Stimulated activated CD4-positive, alpha-beta T cell treated with anti-CD3 and anti-CD28 coated beads, Interleukin-15, amount 100 ng/mL, for 24 hours (primary cell): Measurements from ENCODE around the gene RAB1B.

ENCODE experiments used
- DNase-seq: peaks from one replicate; pipeline ENCODE4 v3.0.0-alpha.2; 2020

RAB1B gene

GRCh38 chr11:66325263-66325671 is 56.8 kb downstream of the RAB1B start:
- no peak for DNase-seq

DNA sequence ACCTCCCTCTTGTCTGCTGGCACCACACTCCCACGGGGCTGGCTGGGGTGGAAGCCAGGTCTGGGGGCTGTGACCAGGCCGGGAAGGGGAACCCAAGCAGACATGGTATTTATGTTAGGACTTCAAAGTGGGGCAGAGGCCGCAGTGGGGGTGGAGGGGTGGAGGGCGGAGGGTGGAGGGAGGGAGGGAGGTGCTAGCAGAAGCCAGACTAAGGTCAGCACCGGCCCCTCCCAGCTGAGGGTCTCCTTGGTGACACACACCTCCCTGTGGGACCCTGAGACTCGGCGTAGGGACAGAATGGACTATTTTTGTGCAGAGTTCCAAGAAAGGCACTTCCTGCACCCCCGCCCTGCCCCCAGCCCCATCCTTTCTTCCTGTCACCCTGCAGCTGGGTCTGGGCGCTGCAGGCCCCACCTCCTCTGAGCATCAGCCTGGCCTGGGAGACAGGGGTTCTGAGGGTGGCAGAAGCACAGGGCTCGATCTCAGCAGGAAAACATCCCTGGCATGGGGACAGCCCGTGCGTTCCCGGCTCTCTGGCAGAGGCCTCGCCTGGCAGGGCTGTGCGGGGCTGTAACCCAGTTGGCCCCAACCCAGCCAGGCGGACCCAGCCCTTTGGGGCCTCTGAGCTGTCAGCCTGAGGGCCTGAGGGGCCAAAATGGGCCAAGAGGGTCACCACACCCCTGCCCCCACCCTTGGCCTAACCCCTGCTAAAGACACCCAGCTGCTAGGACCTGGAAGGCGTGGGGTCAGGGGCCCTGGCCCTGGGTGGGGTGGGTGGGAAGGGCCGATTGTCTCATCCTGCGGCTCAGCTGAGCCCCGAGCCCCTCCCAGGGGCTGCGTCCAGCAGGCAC is 58.0 kb downstream of the RAB1B start:
- DNase-seq: peak; percentile 39
